NT2/D1 (cell line): Measurements from ENCODE around the gene SIGLEC15.

Experiments used
- DNase-seq: peaks from one replicate; pipeline ENCODE4 v3.0.0-alpha.2; 2011; ENCODE audit warnings: low read depth, low spot score
- H3K27me3 ChIP-seq: 2 replicates; pipeline ENCODE4 v1.6.0; 2011; ENCODE audit warnings: mild to moderate bottlenecking; ENCODE audit not compliant: insufficient read length, insufficient read depth
- H3K36me3 ChIP-seq: 2 replicates; pipeline ENCODE4 v1.6.1; 2011; ENCODE audit warnings: mild to moderate bottlenecking, low read length, mixed read lengths; ENCODE audit not compliant: insufficient read depth, insufficient read length
- H3K4me1 ChIP-seq: 2 replicates; pipeline ENCODE4 v1.5.1; 2011; ENCODE audit not compliant: insufficient read depth, insufficient read length
- H3K4me3 ChIP-seq: 2 replicates; pipeline ENCODE4 v1.5.1; 2011; ENCODE audit warnings: low read depth; ENCODE audit not compliant: insufficient read length
- H3K9ac ChIP-seq: 2 replicates; pipeline ENCODE4 v1.6.0; 2011; ENCODE audit warnings: low read depth; ENCODE audit not compliant: insufficient read length
- H3K9me3 ChIP-seq: 2 replicates; pipeline ENCODE4 v1.5.1; 2011; ENCODE audit warnings: mild to moderate bottlenecking, low read length; ENCODE audit not compliant: insufficient read depth
- SUZ12 ChIP-seq: IDR thresholded peaks from 2 replicates; pipeline ENCODE4 v1.6.1; 2011; ENCODE audit not compliant: insufficient read length, insufficient read depth; ENCODE audit errors: extremely low read depth
- YY1 ChIP-seq: IDR thresholded peaks from 2 replicates; pipeline ENCODE4 v1.6.1; 2011; ENCODE audit not compliant: insufficient read length, insufficient read depth
- ZNF274 ChIP-seq: IDR thresholded peaks from 2 replicates; pipeline ENCODE4 v1.6.1; 2011; ENCODE audit warnings: mild to moderate bottlenecking, low read depth, low read length

Gene SIGLEC15

DNA sequence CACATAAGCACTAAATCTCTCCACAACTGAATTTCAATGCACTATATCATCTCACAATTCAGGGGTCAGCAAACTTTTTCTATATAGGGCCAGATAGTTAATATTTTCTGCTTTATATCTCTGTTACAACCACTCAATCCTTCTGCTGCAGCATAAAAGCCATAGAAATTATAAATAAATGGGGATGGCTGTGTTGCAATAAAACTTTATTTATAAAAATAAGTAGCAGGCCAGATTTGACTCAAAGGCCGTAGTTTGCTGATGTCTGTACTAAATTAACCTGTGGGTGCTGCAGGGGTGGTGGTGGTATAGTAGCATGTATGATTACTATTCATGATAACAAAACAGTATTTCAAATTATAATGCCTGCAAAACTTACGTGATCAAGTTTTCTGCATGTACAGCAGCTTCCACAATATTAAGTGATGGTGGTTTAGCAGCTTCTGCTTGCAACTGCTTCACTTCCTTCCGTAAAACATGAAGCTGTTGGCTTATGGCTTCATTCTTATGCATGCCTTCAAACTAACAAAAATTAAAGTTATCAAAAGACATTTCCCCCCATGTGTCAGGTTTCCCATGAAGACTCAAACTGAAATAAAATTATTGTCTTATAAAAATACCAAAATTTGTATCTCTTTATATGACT is 64.1 kb downstream of the SIGLEC15 start:
- Histone ChIP-seq H3K4me3 (no peak overlapping the region), H3K36me3 (peaks cover under 1% of the 10 kb centered on the region), H3K9me3 (no peaks in the 10 kb centered on the region), H3K27me3 (no peaks in the 10 kb centered on the region), H3K9ac (no peak overlapping the region), H3K4me1 (no peaks in the 10 kb centered on the region)
- TF ChIP-seq YY1: no peak
- no peak for TF ChIP-seq ZNF274
- no peak for TF ChIP-seq SUZ12
- no peak for DNase-seq

DNA sequence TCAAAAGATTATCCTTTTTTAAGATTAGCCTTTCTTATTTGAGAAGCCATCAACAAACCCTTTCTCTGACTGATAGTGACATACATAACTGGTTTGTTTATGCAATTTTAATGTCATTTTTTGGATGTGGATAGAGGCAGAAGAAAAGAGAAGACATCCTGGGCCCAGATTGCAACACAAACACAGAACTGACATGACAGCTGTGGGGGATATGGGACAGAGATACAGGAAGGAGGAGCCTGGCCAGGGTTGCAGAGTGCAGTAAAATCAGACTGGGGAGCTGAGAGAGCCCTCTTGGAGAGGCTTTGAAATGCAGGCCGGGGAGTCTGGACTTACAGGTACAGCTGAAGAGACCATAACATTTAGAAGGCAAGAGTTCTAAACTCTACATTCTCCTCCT is 65.1 kb downstream of the SIGLEC15 start:
- Histone ChIP-seq H3K27me3 (no peaks in the 10 kb centered on the region), H3K9me3 (no peaks in the 10 kb centered on the region), H3K9ac (no peak overlapping the region), H3K4me3 (no peak overlapping the region), H3K36me3 (no peaks in the 10 kb centered on the region), H3K4me1 (no peaks in the 10 kb centered on the region)
- DNase-seq: no peak
- TF ChIP-seq YY1: no peak
- no peak for TF ChIP-seq SUZ12
- no peak for TF ChIP-seq ZNF274

DNA sequence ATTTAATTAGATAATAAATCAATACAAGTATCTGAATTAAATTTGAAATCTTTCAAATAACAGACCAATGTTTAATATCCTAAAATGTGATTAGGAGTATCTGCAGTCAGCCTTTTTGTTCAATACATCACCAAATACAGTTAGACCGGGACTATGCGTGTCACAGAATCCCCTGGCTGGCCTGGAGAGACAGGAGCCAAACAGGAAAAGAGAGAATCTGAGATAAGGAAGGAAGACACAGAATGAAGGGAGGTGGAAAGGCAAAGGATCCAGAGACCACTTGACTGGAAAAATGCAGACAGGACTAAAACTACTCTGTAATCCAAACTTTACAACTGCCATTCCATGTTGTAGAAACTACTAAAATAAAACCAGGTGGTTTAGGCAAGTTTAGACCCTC is 66.3 kb downstream of the SIGLEC15 start:
- no peaks in the 10 kb centered on the region for H3K27me3 ChIP-seq
- no peaks in the 10 kb centered on the region for H3K4me1 ChIP-seq
- TF ChIP-seq ZNF274 (no peak), YY1 (no peak), SUZ12 (no peak)
- no peak for DNase-seq
- no peak overlapping the region for H3K4me3 ChIP-seq
- no peaks in the 10 kb centered on the region for H3K9me3 ChIP-seq
- H3K9ac ChIP-seq: no peak overlapping the region
- no peaks in the 10 kb centered on the region for H3K36me3 ChIP-seq
